GM18517 (cell line): ENCODE results near the gene MAPKAP1.
"Not testable (repeated sequence)": the region's sequence is repeated elsewhere in the genome, so short reads cannot be mapped to it uniquely, and the experiment has no call there.

ENCODE experiments used
- ATAC-seq: cut with Tn5 transposase; IDR thresholded peaks from one replicate; pipeline ENCODE4 v1.9.1; 2021; ENCODE audit warnings: mild to moderate bottlenecking, moderate library complexity; ENCODE audit not compliant: unreplicated experiment

MAPKAP1 gene

DNA sequence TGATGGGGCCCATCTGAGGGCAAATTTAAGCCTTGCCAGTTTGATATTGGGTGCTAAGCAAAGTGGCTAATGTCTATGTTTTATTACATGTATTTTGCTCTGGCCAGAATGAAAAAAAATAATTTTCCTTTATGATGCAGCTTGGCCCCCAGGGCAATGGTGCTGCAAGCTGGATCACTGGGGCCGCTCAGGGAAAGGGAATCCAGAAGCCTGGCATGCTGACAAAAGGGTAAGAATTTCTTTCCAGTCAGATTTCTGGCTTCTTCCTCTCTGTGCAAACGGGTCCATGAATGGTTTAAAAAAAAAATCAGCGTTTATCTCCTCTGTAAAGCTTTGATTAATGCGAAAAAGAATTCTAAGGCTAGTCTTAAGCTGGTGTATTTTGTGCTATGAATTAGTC is 138.4 kb downstream of the MAPKAP1 start:
- no peak for ATAC-seq

DNA sequence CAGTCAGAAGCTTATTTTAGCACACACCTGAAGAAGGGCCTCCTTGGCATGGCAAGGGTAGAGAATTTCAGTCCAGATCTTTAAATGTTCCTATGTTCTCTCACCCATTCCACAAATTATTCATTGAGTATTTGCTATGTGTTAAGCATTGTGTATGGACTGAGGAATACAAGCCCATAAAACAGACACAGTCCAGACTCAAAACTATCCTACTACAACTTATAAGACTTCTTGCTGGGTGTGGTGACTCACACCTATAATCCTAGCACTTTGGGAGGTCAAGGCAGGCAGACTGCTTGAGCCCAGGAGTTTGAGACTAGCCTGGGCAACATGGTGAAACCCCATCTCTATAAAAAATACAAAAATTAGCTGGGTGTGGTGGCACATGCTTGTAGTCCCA is 141.0 kb downstream of the MAPKAP1 start:
- ATAC-seq: not testable (repeated sequence)

DNA sequence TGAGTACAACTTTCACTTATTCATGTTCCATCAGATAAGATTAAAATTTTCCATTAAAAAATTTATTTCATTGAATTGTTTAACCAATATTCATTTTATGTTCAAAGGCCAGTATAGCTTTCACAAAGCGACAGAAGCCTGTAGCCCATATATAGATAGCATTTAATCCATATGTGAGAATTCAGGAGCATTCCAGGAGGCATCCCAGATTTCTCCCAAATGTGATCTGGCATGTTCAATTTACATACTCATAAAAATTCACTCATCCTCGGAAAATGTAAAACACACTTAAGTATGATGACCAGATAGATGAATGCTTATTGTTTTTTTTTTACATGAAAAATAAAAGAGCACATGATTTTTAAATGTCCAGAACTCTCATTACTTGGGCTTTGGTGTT is 141.9 kb downstream of the MAPKAP1 start:
- ATAC-seq: no peak

DNA sequence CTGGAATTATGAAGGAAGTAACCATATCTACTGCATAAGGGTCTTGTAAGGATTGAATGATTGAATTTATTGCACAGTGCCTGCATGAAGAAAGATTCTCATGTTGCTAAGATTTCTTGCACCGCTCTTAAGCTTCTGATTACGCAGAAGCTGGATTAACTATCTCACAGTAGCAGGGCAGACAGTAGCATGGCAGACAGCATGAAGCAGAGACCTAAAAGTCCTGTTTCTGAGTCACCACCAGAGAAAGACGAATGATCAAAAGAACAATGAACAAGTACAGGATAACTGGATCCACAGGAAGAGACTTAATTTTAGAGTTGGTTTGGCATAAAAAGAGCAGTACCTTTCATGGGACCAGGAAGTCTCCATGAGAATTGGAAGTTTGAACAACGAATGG is 142.4 kb downstream of the MAPKAP1 start:
- ATAC-seq: no peak

DNA sequence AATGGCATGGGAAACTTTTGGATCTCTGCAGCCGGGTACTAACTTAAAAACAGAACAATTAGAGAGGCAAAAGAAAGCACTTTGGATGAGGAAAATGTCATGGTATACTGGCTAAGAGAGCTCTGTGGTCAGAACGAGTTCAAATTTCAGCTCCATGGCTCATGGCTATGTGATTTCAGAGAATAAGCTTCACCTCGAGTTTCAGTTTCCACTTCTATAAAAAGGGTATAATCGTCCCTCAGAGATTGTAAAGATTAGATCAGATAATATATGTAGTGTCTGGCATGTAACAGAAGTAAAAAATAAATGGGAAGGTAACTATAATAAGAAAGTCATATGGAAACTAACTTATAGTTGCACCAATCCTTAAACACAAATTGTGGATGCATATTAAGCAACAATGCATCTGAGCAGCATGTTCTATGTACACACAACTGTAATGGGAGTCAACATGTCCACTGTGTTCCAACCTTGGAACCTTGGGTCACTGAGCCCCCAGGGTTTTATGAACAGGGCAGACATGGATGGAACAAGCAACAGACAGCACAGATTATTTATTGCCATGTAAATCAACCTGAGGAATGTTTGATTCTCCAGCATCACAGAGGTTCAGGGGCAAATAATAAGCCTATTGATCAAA is 145.4 kb downstream of the MAPKAP1 start:
- no peak for ATAC-seq

DNA sequence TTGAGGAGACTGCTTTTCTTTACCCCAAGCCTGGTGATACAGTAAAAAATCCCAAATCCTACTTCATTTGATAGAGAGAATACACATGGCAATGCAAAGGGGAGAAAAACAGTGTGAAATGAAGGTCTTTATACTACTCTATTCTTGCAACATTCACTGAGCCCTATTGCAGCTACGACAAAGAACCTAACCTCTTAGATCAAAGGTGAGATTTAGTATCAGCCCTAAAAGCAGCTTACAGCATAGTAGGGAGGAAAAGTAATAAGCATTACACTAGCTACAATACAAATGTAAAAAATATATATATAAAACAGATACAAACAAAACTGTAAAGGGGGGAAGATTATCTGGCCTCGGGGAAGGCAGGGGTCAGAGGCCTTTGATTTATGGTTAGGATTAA is 147.1 kb downstream of the MAPKAP1 start:
- ATAC-seq: no peak

DNA sequence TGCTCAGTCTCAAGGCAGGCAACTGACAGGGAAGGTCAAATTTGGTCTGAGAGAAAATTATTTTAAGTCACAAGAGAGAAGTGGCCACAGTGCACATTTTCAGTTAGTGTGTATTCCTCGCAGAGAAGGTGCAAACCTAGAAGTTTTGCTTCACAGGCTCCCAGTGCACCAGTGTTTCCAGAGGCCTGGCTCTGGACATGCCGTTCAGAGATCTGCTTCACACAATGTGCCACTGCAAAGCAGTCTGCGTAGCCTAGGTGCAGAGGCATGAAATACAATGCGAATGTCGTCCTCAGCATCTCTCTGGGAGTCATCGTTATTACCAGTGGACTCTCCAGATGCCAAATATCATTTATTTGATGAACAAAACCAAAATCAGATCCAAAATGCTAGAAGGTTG is 147.8 kb downstream of the MAPKAP1 start:
- ATAC-seq: no peak

DNA sequence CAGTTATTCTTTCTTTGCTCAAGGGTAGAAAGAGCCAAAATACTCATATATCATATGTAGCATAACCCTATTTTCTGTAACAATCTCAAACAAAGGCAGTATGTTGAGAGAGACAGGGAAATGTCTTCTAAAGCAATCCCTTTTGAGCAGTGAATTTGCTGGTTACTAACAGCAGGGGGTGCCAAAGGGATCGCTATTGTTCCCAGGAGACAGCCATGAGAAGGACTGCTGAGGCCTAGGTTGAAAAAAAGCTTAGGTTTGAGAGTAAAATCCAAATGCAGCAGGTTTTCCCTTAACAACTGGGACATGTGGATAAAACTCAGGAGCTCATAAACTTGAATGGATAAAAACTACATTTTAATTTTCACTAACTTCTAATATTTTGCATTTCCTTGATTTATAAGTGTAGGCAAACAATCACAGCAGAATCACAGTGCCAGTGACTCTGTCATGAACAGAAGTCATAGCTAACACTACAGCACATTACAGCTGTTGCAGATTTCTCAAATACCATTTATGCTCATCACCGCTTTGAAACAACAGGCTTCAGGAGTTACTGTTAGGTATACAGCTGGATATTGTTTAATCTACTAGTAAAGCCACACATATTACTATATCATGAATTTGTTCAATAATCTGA is 148.4 kb downstream of the MAPKAP1 start:
- ATAC-seq: peak; percentile 57

DNA sequence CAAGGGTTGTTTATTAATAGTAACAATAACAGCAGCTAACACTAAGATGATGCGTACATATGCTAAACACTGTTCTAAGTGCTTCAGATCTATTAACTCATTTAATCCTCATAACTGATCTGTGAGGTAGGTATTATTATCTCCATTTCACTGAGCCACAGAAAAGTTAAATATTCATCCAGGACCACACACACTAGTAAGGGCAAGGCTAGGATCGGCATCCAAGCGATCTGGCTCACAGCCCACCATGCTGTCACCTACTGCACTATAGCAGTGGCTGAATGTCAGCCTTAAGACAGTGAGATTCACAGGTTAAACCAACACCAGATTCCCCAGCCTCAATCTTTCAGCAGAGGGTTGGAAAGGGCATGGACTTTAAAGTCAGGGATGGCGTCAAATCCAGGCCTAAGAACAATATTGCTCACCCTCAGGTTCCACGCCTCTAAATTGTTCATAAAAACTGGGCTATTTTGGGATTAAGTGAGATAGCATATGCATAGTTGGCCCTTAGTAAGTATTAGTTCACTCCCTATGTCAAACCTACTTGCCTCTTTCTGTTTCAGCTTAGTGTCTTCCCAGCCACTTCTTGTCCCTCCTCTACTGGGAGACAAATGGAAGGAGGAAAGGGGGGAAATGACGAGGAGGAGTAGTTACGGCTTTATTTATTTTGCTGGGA is 150.8 kb downstream of the MAPKAP1 start:
- ATAC-seq: no peak

GRCh38 chr9:125554726-125555125 is 152.3 kb downstream of the MAPKAP1 start:
- no peak for ATAC-seq

DNA sequence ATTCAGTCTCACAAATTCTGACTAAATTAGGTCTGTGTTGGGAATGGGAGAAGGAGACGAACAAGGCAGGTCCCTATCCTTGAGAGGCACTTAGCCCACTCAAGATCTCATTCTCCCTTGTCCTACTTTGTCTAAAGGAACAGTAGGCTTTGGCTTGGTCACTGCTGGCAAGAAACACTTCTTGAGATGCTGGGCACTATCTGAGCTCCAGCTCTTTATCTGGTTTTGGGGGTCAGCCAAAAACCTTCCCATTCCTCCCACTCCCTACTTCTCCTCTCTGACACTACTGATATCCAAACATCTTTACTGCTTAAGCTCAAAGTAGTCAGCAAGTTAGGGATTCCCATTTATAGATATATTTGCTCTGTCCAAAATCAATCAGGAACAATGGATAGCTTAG is 155.2 kb downstream of the MAPKAP1 start:
- ATAC-seq: no peak

DNA sequence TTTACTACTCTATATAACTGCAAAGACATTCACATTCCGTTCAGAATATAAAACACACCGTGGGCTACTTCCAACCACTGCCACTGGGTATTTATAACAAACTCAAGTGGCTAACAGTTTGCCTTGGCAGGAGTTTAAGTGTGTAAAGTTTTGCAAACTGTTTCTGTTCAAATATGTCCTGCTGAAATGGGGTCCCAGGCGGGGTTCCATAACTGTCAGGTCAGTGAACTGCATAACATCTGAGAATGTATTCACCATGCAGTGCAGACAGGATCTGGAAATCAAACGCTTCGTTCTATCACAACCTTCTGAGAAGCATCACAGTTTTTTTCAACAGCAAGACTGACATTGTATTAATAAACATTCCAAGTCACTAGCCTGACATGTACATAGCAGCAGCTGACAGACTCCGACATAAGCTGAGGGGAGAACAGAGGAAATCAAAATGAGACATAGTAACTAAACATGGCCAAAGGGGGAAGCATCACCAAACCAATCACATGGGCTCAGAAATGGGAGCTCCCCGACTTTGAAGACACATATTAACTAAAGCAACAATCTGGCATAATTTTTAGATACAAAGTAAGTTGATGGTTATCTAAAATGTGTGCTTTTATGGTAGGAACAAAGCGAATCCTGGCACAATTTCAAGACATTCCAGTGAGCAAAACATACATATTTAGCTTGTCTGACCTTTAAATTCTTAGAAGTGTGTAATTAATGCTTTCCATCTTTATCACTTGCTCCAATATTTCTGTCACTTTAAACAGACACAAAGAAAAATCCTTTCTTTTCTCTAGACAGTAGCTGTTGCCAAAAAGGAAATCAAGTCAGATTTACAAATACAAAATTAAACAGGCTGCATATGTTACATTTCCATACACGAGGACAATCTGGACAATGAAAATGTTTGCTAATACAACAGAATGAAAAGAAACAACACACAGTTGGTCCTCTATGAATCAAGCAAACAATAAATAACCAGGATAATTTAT is 156.8 kb downstream of the MAPKAP1 start:
- ATAC-seq: no peak

DNA sequence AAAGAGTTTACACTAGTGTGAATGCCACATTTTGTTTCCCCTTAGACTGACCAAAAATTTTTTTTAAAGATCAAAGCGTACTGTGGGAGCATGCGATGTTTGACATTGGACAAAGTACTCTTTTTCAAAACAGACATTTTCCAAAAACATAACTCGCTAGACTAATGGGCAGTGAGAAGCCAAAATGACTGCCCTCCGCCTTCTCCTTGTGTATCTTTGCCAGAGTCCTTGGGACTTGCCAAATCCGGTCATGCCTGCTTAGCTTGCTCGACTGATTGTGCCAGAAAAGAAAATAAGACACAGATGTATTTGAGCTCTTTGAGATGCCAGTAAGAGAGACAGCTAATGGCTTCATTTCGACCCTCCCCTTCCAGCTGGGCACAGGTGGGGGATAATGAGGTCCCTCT is 157.5 kb downstream of the MAPKAP1 start:
- no peak for ATAC-seq

DNA sequence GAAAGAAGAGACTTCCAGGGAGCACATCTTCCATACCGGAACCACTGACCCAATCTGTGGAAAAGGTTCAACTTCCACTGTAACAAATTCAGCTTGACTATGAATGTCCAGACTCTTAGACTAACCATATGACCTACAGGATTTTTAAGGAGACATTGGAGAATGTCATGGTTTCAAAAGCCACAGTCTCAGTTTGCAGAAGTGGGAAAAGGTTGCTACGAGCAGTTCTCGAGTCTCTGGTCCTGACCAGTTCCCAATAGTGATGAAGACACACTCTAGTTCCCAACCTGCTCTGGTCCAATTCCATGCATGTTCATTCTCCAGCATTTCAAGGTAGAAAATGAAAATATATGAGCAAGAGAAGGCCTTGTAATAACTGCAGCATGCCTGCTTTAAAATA is 158.0 kb downstream of the MAPKAP1 start:
- no peak for ATAC-seq

DNA sequence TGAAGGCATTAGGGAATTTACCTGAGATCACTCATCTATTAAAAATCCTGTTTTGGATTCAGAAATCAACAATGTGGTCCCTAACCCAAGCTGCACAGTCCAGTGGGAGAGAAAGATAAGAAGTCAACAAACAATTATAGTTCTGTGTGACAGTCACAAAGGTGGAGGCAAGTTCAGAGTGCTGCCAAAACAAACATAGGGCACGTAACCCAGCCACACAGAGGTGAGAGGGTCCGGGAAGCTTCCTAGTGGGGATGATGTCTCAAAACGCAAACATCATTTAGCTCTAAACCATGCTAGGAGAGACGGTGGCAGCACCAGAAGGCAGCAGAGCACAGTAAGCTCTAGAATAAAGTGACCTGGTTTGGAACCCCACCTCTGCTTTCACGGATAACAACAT is 158.9 kb downstream of the MAPKAP1 start:
- ATAC-seq: no peak

DNA sequence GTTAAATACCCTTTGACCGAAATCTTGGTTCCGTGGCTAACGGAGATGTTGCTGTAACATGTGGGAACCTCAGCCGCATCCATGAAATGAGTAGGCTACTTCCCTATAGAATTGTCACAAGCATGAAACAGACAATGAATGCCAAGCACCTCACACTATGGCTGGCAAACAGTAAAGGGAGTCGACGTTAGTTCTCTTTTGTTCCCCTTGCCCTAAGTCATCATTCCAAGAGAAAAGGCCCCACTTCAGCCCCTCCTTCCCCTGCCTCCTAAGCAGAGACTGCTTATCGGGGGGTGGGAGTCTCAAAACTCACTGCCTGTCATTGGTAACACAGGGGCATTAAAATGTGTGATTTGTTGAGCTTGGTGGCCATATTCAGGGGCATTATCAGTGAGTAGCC is 159.6 kb downstream of the MAPKAP1 start:
- ATAC-seq: no peak

- ATAC-seq: no peak
These were observed 161.2 kb downstream of the MAPKAP1 start for GRCh38 chr9:125545845-125546244.

GRCh38 chr9:125544988-125545651 is 161.9 kb downstream of the MAPKAP1 start:
- no peak for ATAC-seq

DNA sequence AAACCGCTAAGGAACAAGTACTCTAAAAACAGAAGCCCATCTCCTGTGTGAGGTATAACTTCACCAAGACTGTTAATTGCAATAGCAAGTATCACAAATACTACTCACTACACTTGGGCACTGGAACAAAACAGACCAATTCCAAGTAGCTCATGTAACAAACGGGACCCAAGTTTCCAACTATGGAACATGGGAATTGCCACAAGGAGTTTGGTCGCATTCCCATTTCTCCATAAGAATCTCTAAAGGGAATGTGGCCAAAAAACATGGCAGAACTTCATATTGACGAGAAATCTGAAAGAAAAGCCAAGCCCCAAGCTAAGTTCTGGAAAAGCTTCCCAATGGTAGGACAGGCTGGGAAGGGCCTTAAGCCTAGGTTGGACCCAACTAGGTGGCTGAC is 162.5 kb downstream of the MAPKAP1 start:
- ATAC-seq: no peak

GRCh38 chr9:125541840-125542243 is 165.2 kb downstream of the MAPKAP1 start:
- no peak for ATAC-seq

DNA sequence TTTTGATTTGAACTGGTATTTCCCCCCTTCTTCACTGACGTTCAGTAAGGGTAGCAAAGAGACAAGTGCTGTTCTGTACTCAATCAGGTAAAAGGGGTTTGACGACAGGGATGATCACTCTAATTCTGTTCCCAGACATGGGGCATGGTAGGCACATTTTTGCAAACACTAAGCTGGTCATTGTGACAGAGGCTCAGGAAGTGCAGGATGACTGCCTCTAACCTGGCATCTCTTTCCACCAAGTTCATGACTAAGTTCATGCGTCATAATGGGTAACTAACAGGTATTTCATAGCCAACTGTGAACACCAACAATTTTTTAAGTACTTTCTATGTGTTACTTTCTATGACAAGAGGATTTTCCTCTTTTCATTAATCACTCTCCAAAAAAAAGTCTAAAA is 166.5 kb downstream of the MAPKAP1 start:
- ATAC-seq: no peak
